Transverse colon (tissue), 3 donors: Measurements from ENCODE around the gene THBS4.

ENCODE experiments used
- POLR2A ChIP-seq: fragments of 450-650 bp; IDR thresholded peaks from one replicate; pipeline ENCODE4 v1.6.1; 2016; ENCODE audit warnings: antibody characterized with exemption, mild to moderate bottlenecking, moderate library complexity
- TF ChIP-seq, protein P1 (sequence below), 5 experiments: fragments of 200-600 bp in 3 of 5; fragments of 450-650 bp in 2 of 5; sonication (generic) in 3 of 5; IDR thresholded peaks; 1 replicate in 2 of 5; 2 replicates in 3 of 5; pipeline ENCODE4 v1.5.1; 2016 to 2017; ENCODE audit warnings: antibody characterized with exemption in 5 of 5, inconsistent platforms in 3 of 5, mild to moderate bottlenecking in 2 of 5, moderate library complexity in 1 of 5

DNA sequence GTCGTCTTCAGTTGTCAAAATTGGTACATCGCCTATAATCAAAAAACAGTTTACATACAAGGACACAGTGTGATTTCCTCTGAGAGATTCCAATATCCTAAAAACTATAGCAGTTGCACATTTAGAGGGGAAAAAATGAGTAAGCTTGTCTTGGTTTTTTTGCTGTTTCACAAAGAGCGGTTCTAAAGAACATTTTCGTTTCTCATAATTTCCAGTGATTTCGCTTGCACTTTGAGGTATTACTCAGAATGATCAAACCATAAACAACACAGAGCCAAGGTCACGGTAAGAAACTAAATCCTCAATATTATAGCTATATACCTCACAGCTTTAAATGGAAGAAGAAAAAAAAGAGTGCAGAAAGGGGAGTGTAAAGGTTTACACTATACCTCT is 44.9 kb upstream of the THBS4 start:
- TF ChIP-seq, protein P1, sequence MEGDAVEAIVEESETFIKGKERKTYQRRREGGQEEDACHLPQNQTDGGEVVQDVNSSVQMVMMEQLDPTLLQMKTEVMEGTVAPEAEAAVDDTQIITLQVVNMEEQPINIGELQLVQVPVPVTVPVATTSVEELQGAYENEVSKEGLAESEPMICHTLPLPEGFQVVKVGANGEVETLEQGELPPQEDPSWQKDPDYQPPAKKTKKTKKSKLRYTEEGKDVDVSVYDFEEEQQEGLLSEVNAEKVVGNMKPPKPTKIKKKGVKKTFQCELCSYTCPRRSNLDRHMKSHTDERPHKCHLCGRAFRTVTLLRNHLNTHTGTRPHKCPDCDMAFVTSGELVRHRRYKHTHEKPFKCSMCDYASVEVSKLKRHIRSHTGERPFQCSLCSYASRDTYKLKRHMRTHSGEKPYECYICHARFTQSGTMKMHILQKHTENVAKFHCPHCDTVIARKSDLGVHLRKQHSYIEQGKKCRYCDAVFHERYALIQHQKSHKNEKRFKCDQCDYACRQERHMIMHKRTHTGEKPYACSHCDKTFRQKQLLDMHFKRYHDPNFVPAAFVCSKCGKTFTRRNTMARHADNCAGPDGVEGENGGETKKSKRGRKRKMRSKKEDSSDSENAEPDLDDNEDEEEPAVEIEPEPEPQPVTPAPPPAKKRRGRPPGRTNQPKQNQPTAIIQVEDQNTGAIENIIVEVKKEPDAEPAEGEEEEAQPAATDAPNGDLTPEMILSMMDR (IDR thresholded peaks at IDR 0.05) = no peak
- TF ChIP-seq POLR2A = no peak
